AG08396 (cell line): Measurements from ENCODE around the gene ADGRD1.

ENCODE experiments used
- DNase-seq: peaks from one replicate; pipeline ENCODE4 v3.0.0; 2012; ENCODE audit warnings: low spot score, mixed read lengths

ADGRD1 gene

GRCh38 chr12:131041968-131042833 is 88.5 kb downstream of the ADGRD1 start:
- no peak for DNase-seq

DNA sequence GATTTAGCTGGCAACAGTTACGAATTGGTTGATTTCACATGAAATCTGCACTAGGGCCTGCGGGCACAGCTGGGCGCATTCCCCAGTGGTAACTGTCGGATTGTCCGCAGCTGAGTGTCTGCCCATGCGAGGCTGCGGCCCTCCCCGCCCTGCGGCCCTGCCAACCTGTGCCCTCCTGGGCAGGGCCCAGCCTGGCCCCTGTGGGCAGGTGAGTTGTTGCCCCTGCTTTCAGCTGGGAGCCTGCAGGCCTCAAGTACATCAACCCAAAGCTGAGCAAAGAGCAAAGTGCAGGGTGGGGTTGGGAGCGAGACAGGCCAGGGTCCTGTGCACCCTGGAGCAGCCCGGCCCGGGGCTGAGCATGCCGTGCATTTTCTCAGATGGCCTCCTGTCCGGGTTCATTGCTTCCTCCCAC is 89.1 kb downstream of the ADGRD1 start:
- no peak for DNase-seq

GRCh38 chr12:131043401-131043871 is 89.7 kb downstream of the ADGRD1 start:
- no peak for DNase-seq

DNA sequence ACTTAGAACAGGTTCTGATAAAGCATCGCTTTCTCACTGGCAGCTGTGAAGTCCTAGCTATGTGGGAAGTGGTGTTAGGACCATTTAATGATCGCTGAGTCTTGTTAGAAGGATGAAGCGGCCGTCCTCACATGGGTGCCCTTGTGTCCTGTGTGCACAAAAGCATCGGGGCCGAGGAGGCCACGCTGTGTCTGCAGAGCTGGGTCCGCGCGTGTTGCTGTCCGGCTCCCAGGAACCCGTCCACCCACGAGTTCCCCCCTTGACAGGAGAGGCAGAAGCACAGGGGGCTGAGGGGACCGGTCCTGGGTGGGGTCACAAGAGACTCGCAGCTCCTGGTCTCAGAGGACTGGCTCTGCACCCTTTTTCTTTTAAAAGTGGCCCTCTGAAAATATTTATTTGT is 90.4 kb downstream of the ADGRD1 start:
- DNase-seq, result no peak

DNA sequence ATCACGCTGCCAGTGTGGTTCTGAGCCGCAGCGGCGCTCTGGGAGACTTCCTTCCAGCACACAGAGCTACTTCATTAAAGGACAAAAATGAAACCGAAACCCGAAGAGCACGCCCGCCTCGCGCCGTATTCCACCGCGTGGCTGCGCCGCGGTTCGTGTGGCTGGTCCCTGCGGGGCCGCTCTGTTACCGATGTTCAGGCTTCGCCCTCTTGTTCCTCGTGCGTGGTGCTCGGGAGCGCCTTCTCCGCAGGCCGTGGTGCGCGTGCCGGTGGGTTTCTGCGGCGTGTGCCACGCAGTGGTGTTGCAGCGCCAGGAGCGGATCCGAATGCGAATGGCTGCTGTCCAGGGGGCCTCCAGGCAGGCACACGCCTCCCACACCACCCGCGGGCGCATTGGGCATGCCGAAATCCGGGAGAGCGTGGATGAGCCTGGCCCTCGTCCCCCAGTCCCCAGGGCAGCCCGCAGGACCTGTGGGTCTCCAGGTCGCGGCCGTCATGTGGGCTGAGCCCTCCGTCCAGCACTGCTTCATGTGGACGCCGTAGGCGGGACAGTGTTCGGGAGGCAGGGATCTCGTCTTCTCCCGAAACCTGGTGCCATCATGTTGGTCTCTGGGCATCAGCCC is 91.2 kb downstream of the ADGRD1 start:
- DNase-seq, result no peak

GRCh38 chr12:131045705-131046460 is 92.2 kb downstream of the ADGRD1 start:
- DNase-seq, result no peak

GRCh38 chr12:131046813-131047788 is 93.4 kb downstream of the ADGRD1 start:
- DNase-seq, result no peak

GRCh38 chr12:131047789-131048610 is 94.3 kb downstream of the ADGRD1 start:
- DNase-seq, result no peak

DNA sequence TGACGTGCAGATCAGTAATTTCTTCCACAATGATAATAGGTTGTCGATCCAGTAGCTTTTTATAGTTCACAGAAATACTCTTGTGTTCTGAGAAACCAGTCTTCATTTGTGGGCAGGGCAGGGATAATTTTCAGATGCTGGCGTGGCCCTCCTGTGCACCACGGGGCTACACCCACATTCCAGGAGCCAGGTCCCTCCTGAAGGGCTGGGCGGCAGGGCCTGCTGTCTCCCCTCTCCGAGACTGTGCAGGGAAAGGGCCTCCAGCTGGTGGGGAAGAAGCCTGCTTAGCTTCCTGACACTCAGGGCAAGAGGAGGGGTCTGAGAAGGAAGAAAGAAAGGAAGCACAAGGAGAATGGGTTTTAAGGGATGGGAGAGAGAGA is 94.9 kb downstream of the ADGRD1 start:
- DNase-seq, result no peak

GRCh38 chr12:131049002-131049401 is 95.3 kb downstream of the ADGRD1 start:
- DNase-seq, result no peak

DNA sequence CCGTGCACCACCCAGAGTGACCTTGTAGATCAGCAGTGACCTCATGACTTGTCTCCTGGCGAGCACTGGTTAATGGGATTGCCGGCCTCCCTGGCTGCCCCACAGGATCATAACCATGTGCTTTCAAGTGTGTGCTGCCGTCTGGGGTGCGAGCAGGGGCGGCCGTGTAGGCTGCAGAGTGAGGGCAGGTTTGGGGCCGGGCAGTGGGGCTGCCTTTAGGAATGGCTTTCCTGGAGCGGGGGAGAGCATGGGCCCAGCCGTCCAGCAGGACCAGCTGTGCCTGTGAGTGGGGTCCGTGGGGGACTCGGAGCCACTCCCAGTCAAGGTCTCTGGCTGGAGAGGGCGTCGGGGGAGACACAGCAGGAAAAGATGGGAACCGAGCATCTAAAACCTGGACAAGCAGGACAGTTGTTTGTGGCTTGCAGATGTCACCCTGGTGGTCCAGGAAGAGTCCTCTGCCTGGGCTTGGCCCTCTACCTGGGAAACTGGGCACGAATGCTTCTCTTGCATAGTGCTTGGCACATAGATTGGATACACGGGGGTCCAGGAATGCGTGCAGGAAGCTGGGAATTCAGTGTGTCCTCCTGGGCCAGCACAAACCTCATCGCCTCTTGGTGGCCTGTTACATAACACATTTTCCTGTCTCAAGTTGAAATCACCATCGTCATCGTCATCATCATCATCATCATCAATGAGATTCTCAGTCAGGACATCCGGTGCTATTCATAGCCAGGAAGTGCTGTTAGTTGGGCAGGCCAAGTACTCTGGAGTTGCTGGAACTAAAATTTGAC is 96.0 kb downstream of the ADGRD1 start:
- no peak for DNase-seq

DNA sequence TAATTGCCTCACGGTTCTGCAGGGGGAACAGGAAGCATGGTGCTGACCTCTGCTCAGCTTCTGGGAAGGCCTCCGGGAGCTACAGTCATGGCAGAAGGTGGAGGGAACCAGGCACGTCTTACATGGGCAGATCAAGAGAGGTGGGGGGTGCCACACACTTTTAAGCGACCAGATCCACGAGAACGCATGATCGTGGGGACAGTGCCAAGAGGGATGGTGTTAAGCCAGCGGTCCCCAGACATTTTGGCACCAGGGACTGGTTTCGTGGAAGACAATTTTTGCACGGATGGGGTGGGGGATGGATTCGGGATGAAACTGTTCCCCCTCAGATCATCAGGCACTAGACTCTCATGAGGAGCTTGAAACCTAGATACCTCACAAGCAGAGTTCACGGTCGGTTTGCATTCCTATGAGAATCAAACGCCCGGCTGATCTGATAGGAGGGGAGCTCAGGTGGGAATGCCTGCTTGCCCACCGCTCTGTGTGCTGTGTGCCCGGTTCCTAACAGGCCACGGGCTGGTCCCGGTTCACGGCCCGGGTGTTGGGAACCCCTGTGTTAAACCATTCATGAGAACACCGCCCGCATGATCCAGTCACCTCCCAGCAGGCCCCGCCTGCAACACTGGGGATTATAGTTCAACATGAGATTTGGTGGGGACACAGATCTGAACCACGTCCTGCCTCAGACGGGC is 96.9 kb downstream of the ADGRD1 start:
- DNase-seq, result no peak

GRCh38 chr12:131051155-131051473 is 97.4 kb downstream of the ADGRD1 start:
- DNase-seq, result no peak

DNA sequence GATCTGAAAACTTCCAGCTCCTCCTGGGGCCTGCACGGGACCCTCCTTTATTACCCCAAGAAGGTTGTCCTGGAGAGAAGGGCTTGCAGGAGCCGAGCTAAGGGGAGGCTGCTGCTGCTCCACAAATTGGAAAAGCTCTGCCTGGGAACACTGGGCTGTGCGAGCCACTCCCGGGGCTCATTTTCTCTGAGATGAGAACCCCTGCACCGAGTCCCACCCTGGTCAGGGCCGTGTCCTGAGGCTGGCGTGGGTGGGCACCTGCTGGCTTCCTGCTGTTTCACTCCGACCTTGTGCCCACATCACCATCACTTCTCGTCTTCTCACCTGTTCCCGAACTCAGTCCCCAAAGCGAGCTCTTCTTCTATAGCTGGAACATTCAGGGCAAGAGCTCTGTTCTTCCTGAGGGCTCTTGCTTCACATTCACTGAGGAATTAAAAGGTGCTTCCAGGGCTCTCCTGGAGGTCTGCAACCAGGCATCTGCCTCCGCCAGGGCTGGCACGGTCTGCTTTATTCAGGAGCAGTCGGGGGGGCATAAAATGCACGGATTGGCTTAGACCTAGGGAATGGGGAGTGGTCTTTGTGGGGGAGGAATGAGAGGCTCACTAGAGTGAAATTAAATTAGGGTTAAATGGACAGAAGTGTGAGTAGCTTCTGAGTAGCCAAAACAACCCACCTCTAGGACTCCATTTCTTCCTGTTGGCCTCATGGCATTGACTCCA is 98.5 kb downstream of the ADGRD1 start:
- no peak for DNase-seq

DNA sequence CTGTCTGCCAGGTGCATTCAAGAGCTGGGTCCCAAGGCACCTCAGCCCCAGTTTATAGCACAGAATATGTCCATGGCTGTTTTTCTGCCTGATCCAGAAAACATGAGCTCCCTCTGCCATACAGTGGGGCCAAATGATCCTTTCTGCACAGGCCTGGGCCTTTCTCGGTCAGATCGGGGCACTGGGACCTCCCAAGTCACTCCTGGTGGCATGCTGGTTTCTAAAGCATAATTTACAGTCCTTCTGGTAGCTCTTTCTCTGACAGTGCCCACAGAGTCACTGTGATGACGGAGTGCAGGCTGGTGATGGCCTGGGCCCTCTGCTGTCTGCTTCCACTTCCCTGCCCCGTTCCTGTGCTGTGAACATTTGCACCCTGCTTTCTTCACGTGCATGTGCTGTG is 99.2 kb downstream of the ADGRD1 start:
- DNase-seq, result no peak

DNA sequence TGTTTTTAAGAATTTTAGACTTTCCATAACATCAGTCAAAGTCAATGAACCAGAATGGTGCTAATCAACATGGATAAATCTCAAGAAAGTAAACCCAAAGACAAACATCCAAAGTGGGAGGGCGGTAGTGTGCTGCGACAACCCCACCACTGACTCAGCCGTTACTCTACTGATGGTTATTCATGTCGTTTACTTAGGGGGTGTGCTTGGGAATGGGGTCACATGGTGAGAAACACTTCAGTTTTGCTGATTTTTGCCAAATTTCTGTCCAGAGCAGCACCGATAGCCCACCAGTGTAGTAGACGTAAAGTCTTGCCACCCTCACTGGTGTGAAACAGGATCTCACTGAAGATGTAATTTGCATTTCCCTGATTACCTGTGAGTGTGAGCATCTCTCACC is 99.9 kb downstream of the ADGRD1 start:
- no peak for DNase-seq

DNA sequence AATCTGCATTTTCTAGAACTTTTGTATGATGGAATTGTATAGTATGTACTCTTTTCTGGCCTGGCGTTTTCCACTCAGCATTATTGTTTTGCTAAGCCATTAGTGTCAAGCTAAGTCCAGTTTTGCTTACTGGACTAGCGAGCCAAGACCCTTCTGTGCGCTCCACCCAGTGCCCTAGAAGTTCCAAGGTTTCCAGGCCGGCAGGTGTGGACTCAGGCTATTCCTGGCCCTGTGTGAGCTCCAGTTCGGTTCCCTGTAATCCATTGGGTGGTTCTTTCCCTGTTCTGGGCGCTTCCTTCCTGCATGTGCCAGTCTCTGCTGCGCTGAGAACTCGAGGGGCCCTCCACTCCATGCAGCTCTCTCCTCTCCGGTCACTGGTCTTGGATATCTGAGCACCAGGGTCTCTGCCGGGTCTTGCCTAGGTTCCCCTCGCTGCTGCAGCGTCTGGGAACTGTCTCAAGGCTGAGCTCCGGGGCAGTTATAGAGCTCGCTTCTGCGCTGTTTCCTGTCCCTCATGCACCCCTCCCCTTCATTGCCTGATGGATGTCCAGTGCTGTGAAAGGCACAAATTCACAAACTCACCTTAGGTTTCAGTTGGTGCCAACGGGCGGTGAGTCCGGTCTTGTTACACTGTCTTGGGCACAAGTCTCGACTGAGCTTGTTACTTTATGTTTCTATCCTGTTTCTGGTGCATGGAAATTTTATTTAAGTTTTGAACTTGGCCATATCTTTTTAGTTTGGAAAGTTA is 100.8 kb downstream of the ADGRD1 start:
- no peak for DNase-seq

DNA sequence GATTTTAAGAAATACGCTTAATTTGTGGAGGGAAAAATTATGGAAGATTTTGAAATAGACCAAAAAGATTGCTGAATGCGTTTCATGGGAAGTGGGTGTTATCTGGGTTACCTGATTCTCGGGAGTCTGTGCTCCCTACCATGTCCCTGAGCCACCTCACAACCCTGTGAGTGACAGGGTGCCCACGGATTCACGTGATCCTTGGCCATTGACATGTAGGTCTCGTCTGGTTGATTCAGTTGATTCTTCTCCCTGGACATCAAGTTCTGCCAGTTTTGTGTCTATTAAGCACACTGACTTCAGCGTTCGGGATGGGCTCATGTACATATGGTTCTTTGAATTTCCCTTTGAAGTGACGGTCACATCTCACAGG is 101.4 kb downstream of the ADGRD1 start:
- DNase-seq, result no peak
